K562 (cell line): ENCODE measurements around the gene ERICH2. TPM values are rescaled to one million over a fixed set of nuclear protein-coding genes. Genes with fewer than 3 reads are reported as not detected.

Source experiments
- ATAC-seq: fragments of 200-7000 bp; cut with Tn5 transposase; 3 replicates; pipeline ENCODE4 v1.9.1; 2020; ENCODE audit warnings: moderate library complexity
- BruUV-seq: library from RNA; stranded (reverse); fragments of 400-500 nt; replicated peaks from 2 replicates; lab custom pipeline; 2021; lab: Mats Ljungman, UMichigan
- CTCF ChIA-PET: fragments of 300-600 bp; formaldehyde crosslinking; extraction: SDS; loops from one replicate; lab custom pipeline; 2021; ENCODE audit warnings: low intra/inter-chr PET ratio; lab: Yijun Ruan, JAX
- POLR2A ChIA-PET: fragments of 300-600, 350-650 bp; sonication (Branson Sonifier 250); formaldehyde crosslinking; extraction: SDS; loops from one replicate; lab custom pipeline; 2021; ENCODE audit warnings: antibody characterized with exemption, inconsistent platforms; lab: Yijun Ruan, JAX
- DNase-seq, 4 experiments: peaks; one replicate each; pipeline versions ENCODE4 v3.0.0 to v3.0.0-alpha.2; 2011 to 2018; ENCODE audit warnings: low spot score in 3 of 4, mixed read lengths in 3 of 4; ENCODE audit errors: extremely low read depth in 1 of 4
- FAIRE-seq: peaks from 2 replicates; lab custom pipeline; 2011; peaks lifted over from hg19 to GRCh38; lab: Jason Lieb, UNC
- H2AFZ ChIP-seq: 2 replicates; pipeline ENCODE4 v1.6.0; 2011; ENCODE audit warnings: low read depth, low read length, control low read depth, inconsistent platforms
- H3K27ac ChIP-seq: fragments of 200-600 bp; 3 replicates; pipeline ENCODE4 v1.8.0; 2011; ENCODE audit warnings: low read depth, mild to moderate bottlenecking, control low read depth, inconsistent platforms, low read length, moderate library complexity, mixed read lengths; ENCODE audit errors: extremely low read depth
- H3K27me3 ChIP-seq, 2 experiments: fragments of 300-600 bp in 1 of 2; 2 replicates in 1 of 2; 3 replicates in 1 of 2; pipeline versions ENCODE4 v1.6.0 to v1.8.0; 2011; ENCODE audit warnings: inconsistent platforms in 2 of 2, low read length in 2 of 2, mild to moderate bottlenecking in 1 of 2, mixed read lengths in 1 of 2, moderate library complexity in 1 of 2; ENCODE audit not compliant: control insufficient read depth in 2 of 2, insufficient read depth in 2 of 2
- H3K36me3 ChIP-seq: fragments of 300-600 bp; 3 replicates; pipeline ENCODE4 v1.8.0; 2011; ENCODE audit warnings: mild to moderate bottlenecking, low read length, inconsistent platforms; ENCODE audit not compliant: control insufficient read depth, insufficient read depth
- H3K4me1 ChIP-seq, 2 experiments: fragments of 200-600 bp in 1 of 2; replicated peaks in 1 of 2; 2 replicates in 1 of 2; 3 replicates in 1 of 2; pipeline versions ENCODE4 v1.5.1 to v1.8.0; 2011; ENCODE audit warnings: inconsistent platforms in 2 of 2, low read length in 2 of 2, mild to moderate bottlenecking in 1 of 2, mixed read lengths in 1 of 2, moderate library complexity in 1 of 2; ENCODE audit not compliant: control insufficient read depth in 2 of 2, insufficient read depth in 2 of 2
- H3K4me2 ChIP-seq: 2 replicates; pipeline ENCODE4 v1.6.1; 2011; ENCODE audit warnings: low read length, control low read depth, inconsistent platforms, mixed read lengths; ENCODE audit not compliant: insufficient read depth
- H3K4me3 ChIP-seq: fragments of 200-600 bp; sonication (generic), shearing (Covaris generic); 2 replicates; pipeline ENCODE4 v1.5.1; 2016; ENCODE audit warnings: control low read depth, inconsistent platforms
- H3K79me2 ChIP-seq: fragments of 200-600 bp; 3 replicates; pipeline ENCODE4 v1.8.0; 2011; ENCODE audit warnings: low read length, inconsistent platforms; ENCODE audit not compliant: control insufficient read depth, insufficient read depth
- H3K9ac ChIP-seq, 2 experiments: 2 replicates each; pipeline versions ENCODE4 v1.6.0 to v1.6.1; 2011; ENCODE audit warnings: low read depth in 2 of 2, low read length in 2 of 2, control low read depth in 1 of 2, inconsistent platforms in 1 of 2, mild to moderate bottlenecking in 1 of 2, mixed read lengths in 1 of 2; ENCODE audit not compliant: insufficient read depth in 1 of 2
- H3K9me1 ChIP-seq: one replicate; pipeline ENCODE4 v1.6.0; 2011; ENCODE audit warnings: inconsistent platforms, mild to moderate bottlenecking, low read length, moderate library complexity; ENCODE audit not compliant: control insufficient read depth, insufficient read depth
- H3K9me3 ChIP-seq: replicated peaks from 2 replicates; pipeline ENCODE4 v1.5.1; 2011; ENCODE audit warnings: low read depth, low read length, inconsistent platforms; ENCODE audit not compliant: control insufficient read depth, insufficient read depth
- H4K20me1 ChIP-seq: replicated peaks from 2 replicates; pipeline ENCODE4 v1.6.1; 2011; ENCODE audit warnings: low read length, inconsistent platforms, mixed read lengths; ENCODE audit not compliant: control insufficient read depth, insufficient read depth
- BACH1 ChIP-seq: fragments of 200-800 bp; sonication (Bioruptor generic); IDR thresholded peaks from 2 replicates; pipeline ENCODE4 v1.6.1; 2016; ENCODE audit warnings: missing genetic modification characterization, missing compliant biosample characterization
- ERF ChIP-seq: fragments of 450-650 bp; formaldehyde crosslinking; IDR thresholded peaks from 2 replicates; pipeline ENCODE4 v1.4.0; 2020; ENCODE audit warnings: mild to moderate bottlenecking, mixed read lengths
- HDAC1 ChIP-seq, 2 experiments: fragments of 450-650 bp; IDR thresholded peaks; 2 replicates each; pipeline ENCODE4 v1.6.1; 2016 to 2017; ENCODE audit warnings: inconsistent platforms in 1 of 2, mild to moderate bottlenecking in 1 of 2, moderate library complexity in 1 of 2
- HDGF ChIP-seq: fragments of 450-650 bp; IDR thresholded peaks from 2 replicates; pipeline ENCODE4 v1.6.1; 2016
- IRF9 ChIP-seq: fragments of 450-650 bp; IDR thresholded peaks from 2 replicates; pipeline ENCODE4 v1.6.1; 2016; ENCODE audit warnings: missing biosample characterization, missing genetic modification characterization
- MEF2A ChIP-seq: IDR thresholded peaks from 2 replicates; pipeline ENCODE4 v1.6.1; 2011; ENCODE audit warnings: low read depth, mild to moderate bottlenecking, low read length, moderate library complexity; ENCODE audit not compliant: control insufficient read depth
- MYC ChIP-seq, 2 experiments: fragments of 250-450 bp in 1 of 2; sonication (Bioruptor Pico) in 1 of 2; IDR thresholded peaks; 2 replicates each; pipeline versions ENCODE4 v1.5.1 to v1.6.1; 2012 to 2021; ENCODE audit warnings: low read depth in 2 of 2, borderline replicate concordance in 1 of 2, improper control_type of control experiment in 1 of 2, low read length in 1 of 2, mild to moderate bottlenecking in 1 of 2, moderate library complexity in 1 of 2
- NFE2 ChIP-seq: IDR thresholded peaks from 2 replicates; pipeline ENCODE4 v1.6.1; 2014; ENCODE audit warnings: antibody characterized with exemption, low read depth
- POLR2AphosphoS5 ChIP-seq: IDR thresholded peaks from 2 replicates; pipeline ENCODE4 v1.6.1; 2011; ENCODE audit warnings: mild to moderate bottlenecking, low read depth, low read length, moderate library complexity; ENCODE audit not compliant: control insufficient read depth, insufficient read depth
- RBM22 ChIP-seq: fragments of 200-400 bp; formaldehyde crosslinking; IDR thresholded peaks from 2 replicates; pipeline ENCODE4 v1.6.1; 2018; ENCODE audit warnings: low read length, low read depth; ENCODE audit not compliant: poor library complexity, severe bottlenecking
- SAP30 ChIP-seq: fragments of 200-600 bp; sonication (generic); IDR thresholded peaks from 2 replicates; pipeline ENCODE4 v1.6.1; 2012; ENCODE audit warnings: borderline replicate concordance, low read depth, mild to moderate bottlenecking, moderate library complexity, low read length, control low read depth, inconsistent platforms; ENCODE audit not compliant: insufficient read depth, poor library complexity, severe bottlenecking
- SMAD3 ChIP-seq: fragments of 450-650 bp; formaldehyde crosslinking; conservative IDR thresholded peaks from 2 replicates; pipeline ENCODE4 v1.4.0; 2020; ENCODE audit warnings: mild to moderate bottlenecking
- TOE1 ChIP-seq, 2 experiments: fragments of 450-650 bp in 1 of 2; sonication (generic) in 1 of 2; formaldehyde crosslinking in 1 of 2; IDR thresholded peaks; 2 replicates each; pipeline versions ENCODE4 v1.7.1 to v1.8.0; 2016 to 2022; ENCODE audit warnings: borderline replicate concordance in 2 of 2, mild to moderate bottlenecking in 2 of 2, antibody characterized with exemption in 1 of 2, inconsistent platforms in 1 of 2, low read depth in 1 of 2, missing genetic modification reagents in 1 of 2, moderate library complexity in 1 of 2
- ZMIZ1 ChIP-seq, 2 experiments: fragments of 150-350 bp in 1 of 2; IDR thresholded peaks; 2 replicates each; pipeline ENCODE4 v1.6.1; 2012 to 2016; ENCODE audit warnings: low read depth in 2 of 2, low read length in 2 of 2, mild to moderate bottlenecking in 1 of 2, moderate library complexity in 1 of 2
- WGBS: fragments of 100-300 bp; shearing (Covaris generic); methylation state at CpG from one replicate; pipeline ENCODE4 v1.1.6; 2016; ENCODE audit warnings: low coverage, mixed read lengths; ENCODE audit not compliant: insufficient coverage; ENCODE audit errors: missing lambda C conversion rate; 5-methylcytosine and 5-hydroxymethylcytosine counted together
- in situ Hi-C: fragments of 300-500 bp; cut with MboI; formaldehyde crosslinking; loops from 4 replicates; pipeline ENCODE4 v1.15.0; 2018; ENCODE audit warnings: inconsistent platforms, mixed read lengths
- intact Hi-C: fragments of 100-400 bp; cut with micrococcal nuclease; formaldehyde crosslinking; loops from 2 replicates; pipeline ENCODE4 v1.14.2; 2022
- polyA plus RNA-seq, 8 experiments: library from polyadenylated mRNA; depleted of rRNA in 4 of 8; stranded (reverse) in 5 of 8; unstranded in 3 of 8; fragments of >200 nt; fragmentation: Nextera tagmentation in 2 of 8; fragmentation: Illumina TruSeq in 1 of 8; extraction: Ambion mirVana in 2 of 8; extraction: Trizol in 1 of 8; gene quantifications; 2 replicates each; pipeline versions ENCODE4 v1.2.1 to v1.2.3, GENCODE V29; 2011 to 2014; ENCODE audit warnings: inconsistent platforms in 1 of 8, missing spikeins in 1 of 8
- total RNA-seq, 7 experiments: library from RNA; depleted of rRNA in 6 of 7; stranded (reverse); fragments of >200 nt in 6 of 7; fragmentation: Illumina TruSeq in 2 of 7; extraction: Trizol in 2 of 7; gene quantifications; 2 replicates each; pipeline versions ENCODE4 v1.2.1 to v1.2.3, GENCODE V29; 2011 to 2021; ENCODE audit warnings: low replicate concordance in 1 of 7

The ERICH2 gene
- total and polyA plus RNA-seq, 9 of the 15 experiments (the other 6 are each of a cell fraction or from before 2014, with no cell fraction given) = 0.85 to 2.4 (median 1.6) TPM

GRCh38 chr2:170744248-170745002 is 25.8 kb upstream of the ERICH2 start:
- peak; percentile 52 for ATAC-seq
- POLR2A ChIA-PET = interaction anchor here (0.5 to 1.9 kb wide), 10 partner anchors 17 to 1222 kb away, joined by 3 to 8 read pairs (median 3); partner anchors contain the start of gene ERICH2
- Histone ChIP-seq H3K9me1 (no peaks in the 10 kb centered on the region), H3K36me3 (no peaks in the 10 kb centered on the region), H3K9me3 (no peaks in the 10 kb centered on the region), H3K4me3 (peak overlapping the region; percentile 22; the same call in 1 of the 2 replicates), H3K27me3 (no peaks in the 10 kb centered on the region), H3K4me2 (peak overlapping the region; percentile 84), H3K9ac (peak overlapping the region; percentile 65 to 74), H3K79me2 (0 out of 3 replicates have a peak, but pooled peaks cover 2% of the 10 kb centered on the region), H3K4me1 (peaks cover 33 to 57% of the 10 kb centered on the region in 2 experiments; a peak in 4 of 5 replicates), H2AFZ (peak overlapping the region; percentile 93), H4K20me1 (no peaks in the 10 kb centered on the region), H3K27ac (peak overlapping the region; percentile 89)
- intact Hi-C loops (loop anchor here (2.0 kb wide), 1 partner anchor 26 kb away; the partner anchor contains the start of gene ERICH2), in situ Hi-C loops (no loop called here)
- TSS peak; percentile 89 for BruUV-seq
- 14% methylated on average over 14 of the region's 14 CpGs for WGBS
- no peak for FAIRE-seq
- DNase-seq = peak in 2 of 4 experiments; percentile 35 to 70
- CTCF ChIA-PET = interaction anchor here (0.6 kb wide), 1 partner anchor 533 kb away, joined by 3 read pairs; no protein-coding TSS in a partner anchor
- TF ChIP-seq HDAC1 (IDR thresholded peaks at IDR 0.05) = no peak
- TF ChIP-seq RBM22 = no peak
- no peak for TF ChIP-seq ZMIZ1 (IDR thresholded peaks at IDR 0.05; ENCODE audit: low read depth in 2 of 2, low read length in 2 of 2)
- no peak for TF ChIP-seq SMAD3
- no peak for TF ChIP-seq MEF2A
- TF ChIP-seq IRF9 (tag) = peak; percentile 96
- TF ChIP-seq SAP30 = no peak
- no peak; the same call in 1 of the 2 replicates for TF ChIP-seq BACH1 (tag)
- TF ChIP-seq TOE1 (IDR thresholded peaks at IDR 0.05; ENCODE audit: borderline replicate concordance) = no peak
- TF ChIP-seq TOE1 (CRISPR knock-in tag; IDR thresholded peaks at IDR 0.05; ENCODE audit: borderline replicate concordance, low read depth) = no peak
- TF ChIP-seq HDGF = no peak
- TF ChIP-seq MYC (IDR thresholded peaks at IDR 0.05; ENCODE audit: low read depth, low read length) = no peak
- no peak for TF ChIP-seq MYC (CRISPR knock-in tag; IDR thresholded peaks at IDR 0.05; ENCODE audit: borderline replicate concordance, low read depth)
- no peak for TF ChIP-seq POLR2AphosphoS5
- TF ChIP-seq NFE2 = 0 out of 2 replicates have a peak, but pooled peaks have one; percentile 27
- no peak for TF ChIP-seq ERF (CRISPR knock-in tag)
